H1 (cell line): Measurements from ENCODE around the gene ZFP90. TPM values are rescaled to one million over a fixed set of nuclear protein-coding genes. Genes with fewer than 3 reads are reported as not detected.

Experiments
- CTCF ChIA-PET: fragments of 300-600 bp; sonication (Branson Sonifier 250); formaldehyde crosslinking; loops from one replicate; lab custom pipeline; 2021; ENCODE audit not compliant: partially characterized antibody; lab: Charles Lee
- POLR2A ChIA-PET: fragments of 300-600 bp; sonication (Branson Sonifier 250); formaldehyde crosslinking; loops from one replicate; lab custom pipeline; 2021; ENCODE audit warnings: inconsistent platforms; ENCODE audit not compliant: partially characterized antibody; lab: Charles Lee
- DNase-seq, 2 experiments: peaks; one replicate each; pipeline versions ENCODE4 v3.0.0 to v3.0.0-alpha.2; 2010 to 2022; ENCODE audit warnings: low spot score in 2 of 2, low read depth in 1 of 2, mixed read lengths in 1 of 2
- FAIRE-seq: peaks from 2 replicates; lab custom pipeline; 2011; peaks lifted over from hg19 to GRCh38; lab: Jason Lieb, UNC
- H2AFZ ChIP-seq: 2 replicates; pipeline ENCODE4 v1.8.1; 2012; ENCODE audit warnings: low read length, inconsistent platforms
- H2AK5ac ChIP-seq: 2 replicates; pipeline ENCODE4 v1.6.1; 2013; ENCODE audit warnings: low read depth, low read length
- H2BK120ac ChIP-seq: replicated peaks from 2 replicates; pipeline ENCODE3; 2013; ENCODE audit warnings: low read depth, low read length, inconsistent platforms
- H2BK12ac ChIP-seq: 2 replicates; pipeline ENCODE4 v1.6.1; 2013; ENCODE audit warnings: low read depth, low read length
- H2BK15ac ChIP-seq: 2 replicates; pipeline ENCODE4 v1.6.1; 2013; ENCODE audit warnings: low read length
- H2BK20ac ChIP-seq: 2 replicates; pipeline ENCODE4 v1.6.1; 2013; ENCODE audit warnings: low read length
- H2BK5ac ChIP-seq: 2 replicates; pipeline ENCODE4 v1.6.1; 2013; ENCODE audit warnings: low read depth, low read length
- H3K14ac ChIP-seq: 2 replicates; pipeline ENCODE4 v1.6.1; 2013; ENCODE audit warnings: inconsistent platforms; ENCODE audit not compliant: insufficient read length
- H3K18ac ChIP-seq: 2 replicates; pipeline ENCODE4 v1.6.1; 2013; ENCODE audit warnings: low read length; ENCODE audit errors: extremely low read depth
- H3K23ac ChIP-seq: 2 replicates; pipeline ENCODE4 v1.6.1; 2013; ENCODE audit warnings: inconsistent platforms; ENCODE audit not compliant: insufficient read length
- H3K23me2 ChIP-seq: 2 replicates; pipeline ENCODE4 v1.6.1; 2013; ENCODE audit warnings: low read depth, low read length
- H3K27ac ChIP-seq: 2 replicates; pipeline ENCODE4 v1.6.1; 2011; ENCODE audit warnings: low read depth, low read length, inconsistent platforms
- H3K27me3 ChIP-seq, 4 experiments: replicated peaks in 1 of 4; 1 replicate in 1 of 4; 2 replicates in 3 of 4; pipeline versions ENCODE4 v1.6.1 to v1.8.1; 2011 to 2013; ENCODE audit warnings: low read length in 3 of 4, mild to moderate bottlenecking in 3 of 4, inconsistent platforms in 2 of 4, mixed read lengths in 2 of 4, moderate library complexity in 1 of 4; ENCODE audit not compliant: control insufficient read depth in 3 of 4, insufficient read depth in 3 of 4; ENCODE audit errors: extremely low read depth in 1 of 4
- H3K36me3 ChIP-seq, 4 experiments: 2 replicates each; pipeline versions ENCODE4 v1.6.1 to v1.8.1; 2011 to 2013; ENCODE audit warnings: mild to moderate bottlenecking in 4 of 4, low read length in 3 of 4, moderate library complexity in 2 of 4, control low read depth in 1 of 4, inconsistent platforms in 1 of 4; ENCODE audit not compliant: insufficient read depth in 4 of 4, control insufficient read depth in 2 of 4
- H3K4ac ChIP-seq: replicated peaks from 2 replicates; pipeline ENCODE3; 2013; ENCODE audit warnings: low read length, low read depth, mixed read lengths, inconsistent platforms; ENCODE audit not compliant: insufficient read length
- H3K4me1 ChIP-seq, 4 experiments: replicated peaks in 1 of 4; 1 replicate in 1 of 4; 2 replicates in 3 of 4; pipeline versions ENCODE4 v1.6.1 to v1.8.1; 2011 to 2013; ENCODE audit warnings: low read length in 3 of 4, inconsistent platforms in 2 of 4, mixed read lengths in 1 of 4; ENCODE audit not compliant: insufficient read depth in 4 of 4, control insufficient read depth in 3 of 4
- H3K4me2 ChIP-seq, 2 experiments: 2 replicates each; pipeline versions ENCODE4 v1.6.1 to v1.8.1; 2011 to 2013; ENCODE audit warnings: low read depth in 2 of 2, low read length in 2 of 2, control low read depth in 1 of 2, inconsistent platforms in 1 of 2, mild to moderate bottlenecking in 1 of 2; ENCODE audit not compliant: insufficient read depth in 1 of 2
- H3K4me3 ChIP-seq, 4 experiments: fragments of 200-600, 300-600 bp in 1 of 4; sonication (generic), shearing (Covaris generic), sonication (Bioruptor Twin) in 1 of 4; 2 replicates each; pipeline versions ENCODE4 v1.5.1 to v1.8.1; 2011 to 2016; ENCODE audit warnings: low read length in 4 of 4, low read depth in 3 of 4, control low read depth in 2 of 4, inconsistent platforms in 2 of 4, mild to moderate bottlenecking in 2 of 4, mixed read lengths in 1 of 4, moderate library complexity in 1 of 4; ENCODE audit not compliant: insufficient read depth in 2 of 4; ENCODE audit errors: extremely low read depth in 1 of 4
- H3K56ac ChIP-seq: replicated peaks from 2 replicates; pipeline ENCODE3; 2013; ENCODE audit warnings: low read depth, mild to moderate bottlenecking, mixed read lengths, low read length, inconsistent platforms; ENCODE audit not compliant: insufficient read length
- H3K79me1 ChIP-seq: 2 replicates; pipeline ENCODE4 v1.6.1; 2013; ENCODE audit warnings: low read depth, low read length, control low read depth
- H3K79me2 ChIP-seq, 2 experiments: 2 replicates each; pipeline versions ENCODE4 v1.6.1 to v1.8.1; 2012 to 2013; ENCODE audit warnings: low read length in 2 of 2, mild to moderate bottlenecking in 2 of 2, inconsistent platforms in 1 of 2; ENCODE audit not compliant: insufficient read depth in 2 of 2, control insufficient read depth in 1 of 2
- H3K9ac ChIP-seq, 4 experiments: replicated peaks in 1 of 4; 1 replicate in 1 of 4; 2 replicates in 3 of 4; pipeline versions ENCODE4 v1.6.1 to v1.8.1; 2011 to 2013; ENCODE audit warnings: low read depth in 3 of 4, low read length in 3 of 4, control low read depth in 2 of 4, mild to moderate bottlenecking in 2 of 4, moderate library complexity in 2 of 4, inconsistent platforms in 1 of 4; ENCODE audit errors: extremely low read depth in 1 of 4
- H3K9me3 ChIP-seq, 2 experiments: 2 replicates each; pipeline versions ENCODE4 v1.6.1 to v1.8.1; 2012 to 2013; ENCODE audit warnings: mild to moderate bottlenecking in 2 of 2, moderate library complexity in 2 of 2, control low read depth in 1 of 2, inconsistent platforms in 1 of 2, low read depth in 1 of 2, low read length in 1 of 2, mixed read lengths in 1 of 2; ENCODE audit not compliant: insufficient read depth in 2 of 2
- H4K20me1 ChIP-seq, 2 experiments: replicated peaks in 1 of 2; 2 replicates each; pipeline versions ENCODE3 to v1.8.1; 2011 to 2013; ENCODE audit warnings: inconsistent platforms in 2 of 2, low read length in 2 of 2, mild to moderate bottlenecking in 1 of 2; ENCODE audit not compliant: insufficient read depth in 2 of 2, control insufficient read depth in 1 of 2
- H4K5ac ChIP-seq: 2 replicates; pipeline ENCODE4 v1.6.1; 2013; ENCODE audit warnings: low read length, low read depth, mixed read lengths, inconsistent platforms; ENCODE audit not compliant: insufficient read length
- H4K8ac ChIP-seq: 2 replicates; pipeline ENCODE4 v1.8.0; 2013; ENCODE audit warnings: mild to moderate bottlenecking, moderate library complexity, low read length, inconsistent platforms; ENCODE audit not compliant: insufficient read depth; ENCODE audit errors: extremely low read depth
- H4K91ac ChIP-seq: replicated peaks from 2 replicates; pipeline ENCODE3; 2013; ENCODE audit warnings: low read length, mixed read lengths, inconsistent platforms; ENCODE audit not compliant: insufficient read length
- HDAC2 ChIP-seq, 2 experiments: fragments of 300-600 bp in 1 of 2; sonication (generic) in 1 of 2; IDR thresholded peaks; 2 replicates each; pipeline ENCODE4 v1.6.1; 2011 to 2012; ENCODE audit warnings: low read depth in 2 of 2, low read length in 2 of 2, mild to moderate bottlenecking in 2 of 2, moderate library complexity in 2 of 2, borderline replicate concordance in 1 of 2, inconsistent platforms in 1 of 2
- WGBS, 2 experiments: shearing (Covaris generic) in 1 of 2; methylation state at CpG; one replicate each; pipeline versions ENCODE4 v1.1.6 to v1.1.7; 2013 to 2015; ENCODE audit warnings: low lambda C conversion rate in 2 of 2, mixed read lengths in 2 of 2, inconsistent platforms in 1 of 2, low coverage in 1 of 2, missing lambda C conversion rate in 1 of 2; ENCODE audit not compliant: insufficient replicate concordance in 2 of 2, insufficient coverage in 1 of 2, insufficient read length in 1 of 2; ENCODE audit errors: extremely low coverage in 1 of 2, missing lambda C conversion rate in 1 of 2; 5-methylcytosine and 5-hydroxymethylcytosine counted together
- polyA plus RNA-seq, 7 experiments: library from polyadenylated mRNA; depleted of rRNA in 3 of 7; stranded (reverse) in 5 of 7; unstranded in 2 of 7; fragments of >200 nt in 5 of 7; fragments of 200-250 nt in 2 of 7; gene quantifications; 1 replicate in 5 of 7; 2 replicates in 1 of 7; 4 replicates in 1 of 7; pipeline versions ENCODE4 v1.2.1 to v1.2.3, GENCODE V29; 2011 to 2013; ENCODE audit warnings: missing spikeins in 2 of 7, mixed read lengths in 2 of 7
- total RNA-seq: library from RNA; stranded (reverse); fragmentation: NEBNext Ultra II Directional; extraction: Animal tissue kit (Norgen Biotek cat#: 25700); gene quantifications from 2 replicates; pipeline ENCODE4 v1.2.1, GENCODE V29; 2021

ZFP90 gene
- total and polyA plus RNA-seq, 2 of the 8 experiments (the other 6 are each of a cell fraction or from before 2014, with no cell fraction given) = 10.3 to 19.1 TPM

GRCh38 chr16:68617734-68618133 lies 78.6 kb downstream of the ZFP90 start:
- H2BK15ac ChIP-seq = no peak overlapping the region
- H2BK20ac ChIP-seq = no peak overlapping the region
- H3K4ac ChIP-seq = no peak overlapping the region
- POLR2A ChIA-PET = interaction anchor here (2.6 kb wide), 1 partner anchor 27 kb away, joined by 10 read pairs; the partner anchor contains the start of gene CDH3
- H3K4me1 ChIP-seq = no peaks in the 10 kb centered on the region
- no peak overlapping the region for H2BK5ac ChIP-seq
- no peak overlapping the region for H3K4me2 ChIP-seq
- H3K4me3 ChIP-seq = no peak overlapping the region
- H3K56ac ChIP-seq = no peak overlapping the region
- no peak for DNase-seq
- no peaks in the 10 kb centered on the region for H3K23me2 ChIP-seq
- H2BK120ac ChIP-seq = no peak overlapping the region
- H3K27ac ChIP-seq = no peak overlapping the region; the same call in 1 of the 2 replicates
- H3K36me3 ChIP-seq = no peaks in the 10 kb centered on the region
- H2AFZ ChIP-seq = no peak overlapping the region
- H3K79me2 ChIP-seq = no peaks in the 10 kb centered on the region
- no peak for FAIRE-seq
- H3K9ac ChIP-seq = no peak overlapping the region
- H4K8ac ChIP-seq = no peak overlapping the region
- WGBS, 2 experiments = 85% methylated on average over 7 of the region's 7 CpGs; no CpG with 5 or more reads in 1 of the 2 experiments
- no peak overlapping the region for H2AK5ac ChIP-seq
- no peaks in the 10 kb centered on the region for H3K27me3 ChIP-seq
- H4K5ac ChIP-seq = no peak overlapping the region
- no peak overlapping the region for H3K23ac ChIP-seq
- no peak overlapping the region for H2BK12ac ChIP-seq
- H4K91ac ChIP-seq = no peak overlapping the region
- CTCF ChIA-PET = interaction anchor here (1.0 to 1.4 kb wide), 2 partner anchors 11 to 108 kb away, joined by 3 to 4 read pairs; no protein-coding TSS in a partner anchor
- no peak overlapping the region for H3K14ac ChIP-seq
- no peaks in the 10 kb centered on the region for H3K79me1 ChIP-seq
- no peaks in the 10 kb centered on the region for H4K20me1 ChIP-seq
- H3K18ac ChIP-seq = no peak overlapping the region
- peaks cover 6 to 11% of the 10 kb centered on the region in 2 experiments; a peak in 3 of 4 replicates for H3K9me3 ChIP-seq
- TF ChIP-seq HDAC2 (IDR thresholded peaks at IDR 0.05; ENCODE audit: borderline replicate concordance in 1 of 2, low read depth in 2 of 2, low read length in 2 of 2) = no peak
